Fibroblast of mammary gland (primary cell): ENCODE measurements around the gene TTC39A.
"Not testable (repeated sequence)": the region's sequence is repeated elsewhere in the genome, so short reads cannot be mapped to it uniquely, and the experiment has no call there.

Experiments
- DNase-seq: peaks from one replicate; pipeline ENCODE4 v3.0.0-alpha.2; 2010; ENCODE audit warnings: low read depth
- H3K4me3 ChIP-seq: 2 replicates; pipeline ENCODE4 v1.5.1; 2011; ENCODE audit warnings: low read depth, mild to moderate bottlenecking, low read length, moderate library complexity; ENCODE audit not compliant: control insufficient read depth
- CTCF ChIP-seq: conservative IDR thresholded peaks from 2 replicates; pipeline ENCODE4 v1.5.1; 2011; ENCODE audit warnings: low read depth, low read length, inconsistent platforms; ENCODE audit not compliant: control insufficient read depth, insufficient read depth

The TTC39A gene

GRCh38 chr1:51325878-51326755 lies 4.2 kb downstream of the TTC39A start:
- no peak for DNase-seq
- H3K4me3 ChIP-seq: no peak overlapping the region
- TF ChIP-seq CTCF: no peak

- no peak for TF ChIP-seq CTCF
- no peak overlapping the region for H3K4me3 ChIP-seq
These were observed 5.0 kb downstream of the TTC39A start for GRCh38 chr1:51325391-51325790.

GRCh38 chr1:51325011-51325385 lies 5.4 kb downstream of the TTC39A start:
- DNase-seq, H3K4me3 ChIP-seq: not testable (repeated sequence)

More at GRCh38 chr1:51325391-51325790, 5.0 kb downstream of the TTC39A start:
- no peak for DNase-seq

- H3K4me3 ChIP-seq: no peak overlapping the region
- DNase-seq: no peak
- TF ChIP-seq CTCF: no peak
These were observed 5.9 kb downstream of the TTC39A start for GRCh38 chr1:51324251-51325010.

- no peak for TF ChIP-seq CTCF
- DNase-seq: no peak
- H3K4me3 ChIP-seq: no peak overlapping the region
These were observed 6.6 kb downstream of the TTC39A start for GRCh38 chr1:51323778-51324177.

- no peak overlapping the region for H3K4me3 ChIP-seq
- TF ChIP-seq CTCF: no peak
- DNase-seq: no peak
These were observed 7.8 kb downstream of the TTC39A start for GRCh38 chr1:51322417-51323101.

- no peak for DNase-seq
- no peak overlapping the region for H3K4me3 ChIP-seq
- no peak for TF ChIP-seq CTCF
These were observed 8.5 kb downstream of the TTC39A start for GRCh38 chr1:51321924-51322280.
